GM23338 (cell line): ENCODE results near the gene RHOBTB3. TPM values are rescaled to one million over a fixed set of nuclear protein-coding genes. Genes with fewer than 3 reads are reported as not detected.
"Not testable (repeated sequence)": the region's sequence is repeated elsewhere in the genome, so short reads cannot be mapped to it uniquely, and the experiment has no call there.

Experiments used
- ATAC-seq: fragments of 200-7000 bp; cut with Tn5 transposase; 3 replicates; pipeline ENCODE4 v1.9.1; 2020
- DNase-seq: peaks from one replicate; pipeline ENCODE4 v3.0.0-alpha.2; 2015; ENCODE audit warnings: low spot score
- H2AFZ ChIP-seq: fragments of 200-600 bp; sonication (generic); 2 replicates; pipeline ENCODE4 v1.8.0; 2016; ENCODE audit warnings: antibody characterized with exemption, mild to moderate bottlenecking, moderate library complexity
- H3F3A ChIP-seq: fragments of 200-600 bp; sonication (generic); replicated peaks from 2 replicates; pipeline ENCODE4 v1.8.0; 2017; ENCODE audit warnings: antibody characterized with exemption, mixed run types, low read depth
- H3K27ac ChIP-seq: fragments of 200-600 bp; sonication (generic); 2 replicates; pipeline ENCODE4 v1.6.1; 2016; ENCODE audit warnings: low read depth
- H3K27me3 ChIP-seq: fragments of 200-600 bp; sonication (generic); 2 replicates; pipeline ENCODE4 v1.8.0; 2016; ENCODE audit warnings: mild to moderate bottlenecking, mixed run types, moderate library complexity; ENCODE audit not compliant: insufficient read depth
- H3K36me3 ChIP-seq: fragments of 200-600 bp; sonication (generic); 2 replicates; pipeline ENCODE4 v1.8.0; 2016; ENCODE audit warnings: mild to moderate bottlenecking; ENCODE audit not compliant: insufficient read depth
- H3K4me1 ChIP-seq: fragments of 200-600 bp; sonication (generic); 2 replicates; pipeline ENCODE4 v1.8.0; 2016; ENCODE audit warnings: mild to moderate bottlenecking, moderate library complexity; ENCODE audit not compliant: insufficient read depth
- H3K4me2 ChIP-seq: fragments of 200-600 bp; sonication (generic); 2 replicates; pipeline ENCODE4 v1.7.1; 2017; ENCODE audit warnings: mixed run types
- H3K4me3 ChIP-seq: fragments of 200-600 bp; sonication (generic); 2 replicates; pipeline ENCODE4 v1.6.1; 2016; ENCODE audit warnings: mixed run types
- H3K79me2 ChIP-seq: fragments of 200-600 bp; sonication (generic); replicated peaks from 2 replicates; pipeline ENCODE4 v1.8.0; 2017; ENCODE audit warnings: mild to moderate bottlenecking; ENCODE audit not compliant: insufficient read depth
- H3K9me2 ChIP-seq: fragments of 200-600 bp; sonication (generic); 2 replicates; pipeline ENCODE4 v1.8.0; 2017; ENCODE audit not compliant: insufficient read depth
- H4K20me1 ChIP-seq: fragments of 200-600 bp; sonication (generic); replicated peaks from 2 replicates; pipeline ENCODE4 v1.8.0; 2017; ENCODE audit warnings: mild to moderate bottlenecking; ENCODE audit not compliant: insufficient read depth
- H3K27ac Mint-ChIP-seq: 2 replicates; pipeline ENCODE4 v1.8.0; 2020; ENCODE audit warnings: inconsistent platforms, mild to moderate bottlenecking, moderate library complexity, mixed read lengths
- H3K27me3 Mint-ChIP-seq: 3 replicates; pipeline ENCODE4 v1.8.0; 2022; ENCODE audit warnings: low read depth, mild to moderate bottlenecking, moderate library complexity, mixed read lengths, inconsistent platforms; ENCODE audit not compliant: insufficient read depth, poor library complexity
- H3K36me3 Mint-ChIP-seq: 3 replicates; pipeline ENCODE4 v1.8.0; 2021; ENCODE audit warnings: low read depth, mild to moderate bottlenecking, inconsistent platforms, moderate library complexity, mixed read lengths
- H3K4me1 Mint-ChIP-seq: 3 replicates; pipeline ENCODE4 v1.8.0; 2020; ENCODE audit warnings: mild to moderate bottlenecking, inconsistent platforms, mixed read lengths
- H3K4me3 Mint-ChIP-seq: 3 replicates; pipeline ENCODE4 v1.8.0; 2021; ENCODE audit warnings: moderate library complexity, mild to moderate bottlenecking, inconsistent platforms, mixed read lengths
- H3K9me3 Mint-ChIP-seq: 3 replicates; pipeline ENCODE4 v1.8.0; 2020; ENCODE audit warnings: moderate library complexity, mild to moderate bottlenecking, inconsistent platforms, mixed read lengths
- CREB1 ChIP-seq: fragments of 250-450 bp; sonication (Bioruptor Pico); IDR thresholded peaks from 2 replicates; pipeline ENCODE4 v1.5.0; 2020; ENCODE audit warnings: low read depth, mild to moderate bottlenecking, moderate library complexity
- EZH2phosphoT487 ChIP-seq: fragments of 200-600 bp; sonication (generic); IDR thresholded peaks from one replicate; pipeline ENCODE4 v1.8.1; 2018; ENCODE audit warnings: antibody characterized with exemption; ENCODE audit not compliant: unreplicated experiment
- JUNB ChIP-seq: IDR thresholded peaks from one replicate; pipeline ENCODE4 v1.6.1; 2016; ENCODE audit warnings: antibody characterized with exemption; ENCODE audit not compliant: unreplicated experiment
- ZNF114 ChIP-seq: fragments of 250-450 bp; sonication (Bioruptor Pico); IDR thresholded peaks from 2 replicates; pipeline ENCODE4 v1.5.0; 2020; ENCODE audit warnings: mild to moderate bottlenecking, moderate library complexity
- polyA plus RNA-seq: library from polyadenylated mRNA; unstranded; fragments of >200 nt; fragmentation: Nextera tagmentation; extraction: Ambion mirVana; gene quantifications from 2 replicates; pipeline ENCODE4 v1.2.1, GENCODE V29; 2016
- total RNA-seq: library from RNA; depleted of rRNA; stranded (reverse); fragments of >200 nt; shearing (Covaris generic); gene quantifications from 2 replicates; pipeline ENCODE4 v1.2.3, GENCODE V29; 2014

Gene RHOBTB3
- total and polyA plus RNA-seq, 2 experiments from 2014 or later, result 10.0 to 13.4 TPM

DNA sequence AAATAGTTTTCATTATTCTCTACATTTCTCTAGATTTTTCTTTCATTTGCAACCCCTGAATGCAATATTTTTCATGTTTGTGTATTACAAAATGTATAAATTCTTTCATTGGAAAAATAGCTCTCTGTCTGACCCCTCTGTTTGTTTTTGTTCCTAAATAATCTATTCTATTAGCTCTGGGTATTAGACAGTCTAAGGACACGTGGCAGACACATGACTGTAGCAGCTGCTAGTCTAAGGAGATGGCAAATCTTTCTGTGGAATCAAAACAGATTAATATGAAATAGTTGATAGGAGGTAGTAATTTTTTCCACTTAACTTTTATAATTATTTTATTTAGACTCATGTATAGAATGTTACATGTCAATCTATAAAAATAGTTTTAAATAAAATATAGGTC lies 27.0 kb upstream of the RHOBTB3 start:
- H3K36me3 Mint-ChIP-seq, result no peaks in the 10 kb centered on the region
- H3K4me3 Mint-ChIP-seq, result no peak overlapping the region
- ATAC-seq (no peak), DNase-seq (no peak)
- TF ChIP-seq EZH2phosphoT487, result no peak
- no peak for TF ChIP-seq ZNF114 (CRISPR knock-in tag)
- TF ChIP-seq CREB1 (CRISPR knock-in tag), result no peak
- no peak for TF ChIP-seq JUNB
- no peaks in the 10 kb centered on the region; the same call in 1 of the 2 replicates for H4K20me1 ChIP-seq
- no peaks in the 10 kb centered on the region; the same call in 2 of the 3 replicates for H3K9me3 Mint-ChIP-seq
- no peak overlapping the region for H3K27ac Mint-ChIP-seq
- peaks cover 11% of the 10 kb centered on the region for H3K27me3 ChIP-seq
- no peaks in the 10 kb centered on the region for H3K4me1 ChIP-seq
- H3F3A ChIP-seq, result no peaks in the 10 kb centered on the region
- H3K27ac ChIP-seq, result no peak overlapping the region
- H2AFZ ChIP-seq, result no peak overlapping the region
- peaks cover 3% of the 10 kb centered on the region; the same call in 1 of the 2 replicates for H3K9me2 ChIP-seq
- no peaks in the 10 kb centered on the region for H3K4me1 Mint-ChIP-seq
- H3K36me3 ChIP-seq, result no peaks in the 10 kb centered on the region
- no peak overlapping the region for H3K4me3 ChIP-seq
- peaks cover 1% of the 10 kb centered on the region for H3K27me3 Mint-ChIP-seq
- no peak overlapping the region for H3K4me2 ChIP-seq
- no peaks in the 10 kb centered on the region for H3K79me2 ChIP-seq

DNA sequence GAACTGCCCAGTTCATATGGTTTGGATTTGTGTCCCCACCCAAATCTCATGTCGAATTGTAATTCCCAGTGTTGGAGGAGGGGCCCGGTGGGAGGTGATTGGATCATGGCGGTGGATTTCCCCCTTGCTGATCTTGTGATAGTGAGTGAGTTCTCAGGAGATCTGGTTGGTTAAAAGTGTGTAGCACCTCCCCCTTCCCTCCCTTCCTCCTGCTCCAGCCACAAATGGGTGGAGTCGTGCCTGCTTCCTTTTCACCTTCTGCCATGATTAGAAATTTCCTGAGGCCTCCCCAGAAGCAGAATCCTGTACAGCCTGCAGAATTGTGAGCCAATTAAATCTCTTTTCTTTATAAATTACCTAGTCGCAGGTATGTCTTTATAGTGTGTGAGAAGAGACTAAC lies 24.9 kb upstream of the RHOBTB3 start:
- not testable (repeated sequence) for H3K4me1 Mint-ChIP-seq, H3F3A ChIP-seq, H3K9me2 ChIP-seq, H3K27ac Mint-ChIP-seq, H3K79me2 ChIP-seq, H3K27ac ChIP-seq, H3K4me1 ChIP-seq, H3K4me3 ChIP-seq, H3K27me3 Mint-ChIP-seq, H4K20me1 ChIP-seq, H3K4me2 ChIP-seq, H2AFZ ChIP-seq, H3K36me3 Mint-ChIP-seq, ATAC-seq, H3K36me3 ChIP-seq, H3K4me3 Mint-ChIP-seq, DNase-seq, H3K9me3 Mint-ChIP-seq
- peaks cover 30% of the 10 kb centered on the region for H3K27me3 ChIP-seq

DNA sequence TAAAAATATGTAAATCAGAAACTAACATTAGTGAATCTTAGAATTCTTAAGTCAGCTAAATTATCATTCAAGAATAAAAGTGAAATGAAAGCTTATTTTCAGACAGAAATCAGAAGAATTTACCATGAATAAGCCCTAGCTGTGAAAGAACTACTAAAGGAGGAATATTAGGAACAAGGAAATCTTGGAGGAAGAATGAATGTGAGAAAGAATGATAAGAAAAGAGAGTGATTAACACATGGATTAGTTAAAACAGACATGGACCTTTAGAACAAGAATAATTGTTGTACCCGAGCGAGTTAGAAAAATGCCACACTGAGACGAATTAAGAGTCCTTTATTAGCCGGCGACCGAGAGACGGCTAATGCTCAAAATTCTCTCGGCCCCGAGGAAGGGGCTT lies 24.1 kb upstream of the RHOBTB3 start:
- Mint-ChIP-seq H3K9me3 (no peaks in the 10 kb centered on the region), H3K4me3 (no peak overlapping the region)
- ATAC-seq, result no peak

DNA sequence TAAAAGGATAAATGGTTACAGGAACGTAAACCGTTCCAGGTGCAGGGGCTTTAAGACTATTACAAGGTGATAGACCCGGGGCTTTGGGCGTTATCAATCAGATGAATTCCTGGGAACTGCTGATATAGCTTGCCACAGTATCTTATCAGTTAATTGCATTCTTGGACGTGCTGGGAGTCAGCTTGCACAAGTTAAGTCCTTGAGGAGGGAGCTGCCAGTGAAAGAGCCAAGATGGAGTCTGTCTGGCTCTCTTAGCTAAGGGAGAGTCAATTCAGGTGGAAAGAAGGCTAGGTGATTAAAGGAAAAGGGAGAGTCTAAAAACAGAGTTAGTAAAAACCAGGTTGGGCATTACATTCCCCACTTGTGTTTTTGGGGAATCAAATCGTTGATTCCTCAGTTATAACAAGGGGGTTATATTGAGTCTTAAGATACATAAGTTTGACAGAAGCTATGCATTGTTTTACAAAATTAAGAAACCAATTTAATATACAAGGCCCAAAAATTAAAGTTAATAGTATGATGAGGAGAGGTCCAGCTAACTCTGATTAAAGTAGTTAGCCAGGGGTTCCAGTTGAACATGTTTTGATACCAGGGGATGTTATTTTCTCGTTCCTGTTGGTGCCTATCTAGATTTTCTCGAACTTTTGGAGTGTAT lies 23.5 kb upstream of the RHOBTB3 start:
- not testable (repeated sequence) for H3K27ac Mint-ChIP-seq, H2AFZ ChIP-seq, DNase-seq, H3K27ac ChIP-seq, H3F3A ChIP-seq, H3K36me3 Mint-ChIP-seq, H3K79me2 ChIP-seq, H4K20me1 ChIP-seq, H3K4me2 ChIP-seq, H3K4me3 ChIP-seq, H3K9me2 ChIP-seq, H3K36me3 ChIP-seq, H3K27me3 Mint-ChIP-seq, ATAC-seq, H3K9me3 Mint-ChIP-seq, H3K4me3 Mint-ChIP-seq
- Histone ChIP-seq H3K27me3 (peaks cover 39% of the 10 kb centered on the region), H3K4me1 (peaks cover 14% of the 10 kb centered on the region)
- H3K4me1 Mint-ChIP-seq, result peaks cover 14% of the 10 kb centered on the region; the same call in 2 of the 3 replicates

More for the DNA sequence above, 24.1 kb upstream of the RHOBTB3 start:
- no peak for DNase-seq
- H3K4me1 Mint-ChIP-seq, result peaks cover 10% of the 10 kb centered on the region; the same call in 2 of the 3 replicates
- no peaks in the 10 kb centered on the region for H3F3A ChIP-seq
- H3K27ac Mint-ChIP-seq, result no peak overlapping the region
- no peak overlapping the region for H2AFZ ChIP-seq
- H3K36me3 Mint-ChIP-seq, result no peaks in the 10 kb centered on the region
- peaks cover 9% of the 10 kb centered on the region for H3K4me1 ChIP-seq
- H3K27me3 Mint-ChIP-seq, result peaks cover 4% of the 10 kb centered on the region
- H4K20me1 ChIP-seq, result no peaks in the 10 kb centered on the region; the same call in 1 of the 2 replicates
- H3K4me2 ChIP-seq, result no peak overlapping the region
- H3K4me3 ChIP-seq, result no peak overlapping the region
- no peaks in the 10 kb centered on the region for H3K36me3 ChIP-seq
- TF ChIP-seq CREB1 (CRISPR knock-in tag), result no peak
- H3K27me3 ChIP-seq, result peaks cover 36% of the 10 kb centered on the region
- no peaks in the 10 kb centered on the region for H3K79me2 ChIP-seq
- no peak overlapping the region for H3K27ac ChIP-seq
- peaks cover 3% of the 10 kb centered on the region; the same call in 1 of the 2 replicates for H3K9me2 ChIP-seq
